Aorta (tissue), 5 donors: ENCODE data around the gene DENND1A. TPM values are rescaled to one million over a fixed set of nuclear protein-coding genes. Genes with fewer than 3 reads are reported as not detected.
A peak's percentile ranks its signal among the peaks of the same experiment; 100 is the strongest.

ENCODE experiments used
- ATAC-seq: fragments of 200-7000 bp; cut with Tn5 transposase; one replicate; pipeline ENCODE4 v1.9.1; 2022; ENCODE audit warnings: moderate library complexity; ENCODE audit not compliant: low FRiP score
- DNase-seq, 2 donors: peaks; one replicate each; pipeline ENCODE4 v3.0.0-alpha.2; 2020
- H3K27ac ChIP-seq, 2 donors: one replicate each; pipeline ENCODE4 v1.5.1; 2013; ENCODE audit warnings: low read length in 2 of 2, mild to moderate bottlenecking in 2 of 2, moderate library complexity in 2 of 2, control low read depth in 1 of 2, inconsistent platforms in 1 of 2, low read depth in 1 of 2
- H3K27me3 ChIP-seq, 2 donors: one replicate each; pipeline ENCODE4 v1.6.1; 2013; ENCODE audit warnings: control low read depth in 1 of 2, low read length in 1 of 2, mild to moderate bottlenecking in 1 of 2, moderate library complexity in 1 of 2; ENCODE audit not compliant: insufficient read depth in 2 of 2, control insufficient read depth in 1 of 2
- H3K36me3 ChIP-seq, 2 donors: one replicate each; pipeline ENCODE4 v1.6.1; 2013; ENCODE audit warnings: control low read depth in 1 of 2, low read length in 1 of 2, mild to moderate bottlenecking in 1 of 2; ENCODE audit not compliant: insufficient read depth in 2 of 2, control insufficient read depth in 1 of 2
- H3K4me1 ChIP-seq, 2 donors: one replicate each; pipeline ENCODE4 v1.6.1; 2013; ENCODE audit warnings: low read length in 2 of 2, control low read depth in 1 of 2, mild to moderate bottlenecking in 1 of 2, moderate library complexity in 1 of 2; ENCODE audit not compliant: insufficient read depth in 2 of 2, control insufficient read depth in 1 of 2
- H3K4me3 ChIP-seq, 2 donors: one replicate each; pipeline ENCODE4 v1.5.1; 2013; ENCODE audit warnings: low read length in 2 of 2, control low read depth in 1 of 2, mild to moderate bottlenecking in 1 of 2
- H3K9me3 ChIP-seq: one replicate; pipeline ENCODE4 v1.6.1; 2013; ENCODE audit warnings: mild to moderate bottlenecking, low read length; ENCODE audit not compliant: control insufficient read depth
- WGBS, 2 donors: extraction: QIAGEN DNeasy Blood & Tissue Kit; methylation state at CpG; one replicate each; pipeline ENCODE4 v1.1.7; 2013; 5-methylcytosine and 5-hydroxymethylcytosine counted together
- intact Hi-C, 2 donors: fragments of 100-400 bp; cut with DNase I; formaldehyde crosslinking; loops; one replicate each; pipeline versions ENCODE4 v1.14.2 to v1.15.0; 2022
- polyA plus RNA-seq, 2 donors: library from polyadenylated mRNA; stranded (reverse); fragments of 200-250 nt; gene quantifications; one replicate each; pipeline ENCODE4 v1.2.3, GENCODE V29; 2013
- total RNA-seq, 2 donors: library from RNA; stranded (reverse); fragmentation: NEBNext Ultra II Directional; extraction: Animal tissue kit (Norgen Biotek cat#: 25700); gene quantifications; one replicate each; pipeline ENCODE4 v1.2.1, GENCODE V29; 2021
- donor health status: healthy with polysubstance abuse.
- donor health status: Bipolar disorder and iron deficiency.
- donor health status: DM: no; HTN: no; CAD: no.
- donor health status: DM: no; HTN: no; CAD: no.
- donor health status: DM: yes; HTN: yes; CAD: no.

Gene DENND1A
- total and polyA plus RNA-seq, 4 donors = 6.9 to 31.4 (median 15.3) TPM

DNA sequence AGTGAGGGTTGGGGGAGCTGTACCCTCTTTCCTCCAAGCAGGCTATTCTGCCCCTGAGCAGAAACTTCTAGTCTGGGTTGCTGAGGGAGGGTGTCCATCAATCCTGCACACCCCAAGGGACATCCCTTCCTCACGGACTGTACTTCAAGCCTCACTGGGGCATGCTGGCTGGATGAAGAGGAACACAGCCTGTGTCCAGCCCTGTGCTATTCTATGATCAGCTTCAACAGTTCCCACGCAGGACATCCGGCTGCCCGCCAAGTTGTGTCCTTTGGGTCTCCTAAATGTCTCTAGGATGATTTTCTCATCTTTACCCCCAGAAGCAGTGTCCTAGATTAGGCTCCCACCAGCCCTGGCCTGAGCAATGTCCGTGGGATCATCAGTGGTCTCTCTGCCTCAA is 505.8 kb downstream of the DENND1A start:
- Histone ChIP-seq H3K9me3 (no peaks in the 10 kb centered on the region), H3K4me1 (no peaks in the 10 kb centered on the region), H3K36me3 (peaks cover 0 to 2% of the 10 kb centered on the region in 2 donors), H3K27me3 (no peaks in the 10 kb centered on the region), H3K27ac (no peak overlapping the region), H3K4me3 (no peak overlapping the region)
- intact Hi-C loops = no loop called here
- DNase-seq (peak in 1 of 2 donors; percentile 36), ATAC-seq (no peak)
- 97 to 99% methylated on average over 5 of the region's 5 CpGs for WGBS, 2 donors

DNA sequence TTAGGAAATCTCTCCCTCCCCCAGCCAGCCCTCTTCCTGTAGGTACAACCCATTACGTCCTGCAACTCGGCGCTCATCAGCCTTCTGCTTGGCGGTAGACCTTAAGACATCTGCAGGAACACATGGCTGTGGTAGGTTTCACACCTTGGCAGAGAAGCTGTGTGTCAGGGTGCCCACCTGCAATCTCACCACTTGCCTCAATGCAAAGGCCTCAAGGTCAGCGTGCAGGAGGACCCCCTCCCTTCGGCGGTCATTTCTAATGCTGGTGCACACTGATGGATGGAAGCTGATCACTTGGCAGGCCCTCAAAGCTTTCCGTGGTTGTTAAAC is 506.6 kb downstream of the DENND1A start:
- whole genome bisulfite sequencing, 2 donors = 90 to 92% methylated on average over 8 of the region's 8 CpGs
- intact Hi-C loops = no loop called here
- Histone ChIP-seq H3K36me3 (peaks cover 0 to 5% of the 10 kb centered on the region in 2 donors), H3K27ac (no peak overlapping the region), H3K9me3 (no peaks in the 10 kb centered on the region), H3K4me3 (no peak overlapping the region), H3K4me1 (no peaks in the 10 kb centered on the region), H3K27me3 (no peaks in the 10 kb centered on the region)
- ATAC-seq (no peak), DNase-seq (peak; percentile 13 to 27)

DNA sequence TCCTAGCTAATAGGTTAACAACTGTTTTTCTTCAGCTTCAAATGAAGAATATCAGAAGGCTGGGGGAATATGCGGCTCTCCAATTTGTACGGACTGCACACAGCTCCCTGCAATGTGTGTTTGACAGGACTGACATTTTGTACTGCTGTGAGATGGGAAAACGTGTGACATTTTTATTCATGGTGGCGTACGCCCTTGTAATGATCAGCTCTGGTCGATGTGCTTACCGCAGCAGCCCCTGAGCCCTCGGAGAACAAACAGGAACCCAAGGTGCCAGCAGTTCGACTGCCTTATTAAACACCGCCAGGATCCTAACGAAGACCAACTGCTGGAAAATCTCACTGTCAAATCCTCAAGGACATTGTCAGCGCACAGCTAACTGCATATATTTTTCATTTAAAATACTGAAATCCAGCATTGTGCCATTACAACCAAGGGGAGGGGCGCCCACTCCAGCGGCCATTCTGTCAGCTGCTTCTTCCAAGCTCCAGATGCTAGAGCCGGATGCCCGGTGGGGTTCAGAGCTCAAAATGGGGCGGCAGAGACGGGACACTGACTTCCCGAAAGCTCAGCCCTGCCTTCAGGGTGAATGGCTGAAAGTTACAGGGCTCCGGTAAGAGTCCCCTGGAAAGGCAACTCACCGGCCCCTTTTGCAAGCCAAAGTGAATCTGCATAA is 507.2 kb downstream of the DENND1A start:
- H3K36me3 ChIP-seq = peaks cover 0 to 5% of the 10 kb centered on the region in 2 donors
- intact Hi-C loops = no loop called here
- no peaks in the 10 kb centered on the region for H3K27me3 ChIP-seq
- no peaks in the 10 kb centered on the region for H3K9me3 ChIP-seq
- DNase-seq = peak; percentile 31 to 42
- ATAC-seq = no peak
- WGBS, 2 donors = 91 to 92% methylated on average over 21 of the region's 21 CpGs
- no peaks in the 10 kb centered on the region for H3K4me1 ChIP-seq
- no peak overlapping the region for H3K4me3 ChIP-seq
- H3K27ac ChIP-seq = no peak overlapping the region

- DNase-seq (peak; percentile 13 to 45), ATAC-seq (no peak)
- 87 to 91% methylated on average over 8 of the region's 8 CpGs for WGBS, 2 donors
These were observed 508.0 kb downstream of the DENND1A start for GRCh38 chr9:123421801-123422455.

GRCh38 chr9:123421186-123421585 is 508.7 kb downstream of the DENND1A start:
- 90 to 92% methylated on average over 13 of the region's 13 CpGs for WGBS, 2 donors
- Histone ChIP-seq H3K9me3 (no peaks in the 10 kb centered on the region), H3K27ac (no peak overlapping the region), H3K27me3 (no peaks in the 10 kb centered on the region), H3K36me3 (peaks cover 0 to 5% of the 10 kb centered on the region in 2 donors), H3K4me1 (no peaks in the 10 kb centered on the region), H3K4me3 (no peak overlapping the region)
- DNase-seq = peak; percentile 25 to 57
- intact Hi-C loops = no loop called here
- ATAC-seq = no peak

More at GRCh38 chr9:123421801-123422455, 508.0 kb downstream of the DENND1A start:
- Histone ChIP-seq H3K9me3 (no peaks in the 10 kb centered on the region), H3K4me3 (no peak overlapping the region), H3K27ac (no peak overlapping the region), H3K27me3 (no peaks in the 10 kb centered on the region), H3K4me1 (no peaks in the 10 kb centered on the region), H3K36me3 (peaks cover 0 to 5% of the 10 kb centered on the region in 2 donors)
- intact Hi-C loops = no loop called here

DNA sequence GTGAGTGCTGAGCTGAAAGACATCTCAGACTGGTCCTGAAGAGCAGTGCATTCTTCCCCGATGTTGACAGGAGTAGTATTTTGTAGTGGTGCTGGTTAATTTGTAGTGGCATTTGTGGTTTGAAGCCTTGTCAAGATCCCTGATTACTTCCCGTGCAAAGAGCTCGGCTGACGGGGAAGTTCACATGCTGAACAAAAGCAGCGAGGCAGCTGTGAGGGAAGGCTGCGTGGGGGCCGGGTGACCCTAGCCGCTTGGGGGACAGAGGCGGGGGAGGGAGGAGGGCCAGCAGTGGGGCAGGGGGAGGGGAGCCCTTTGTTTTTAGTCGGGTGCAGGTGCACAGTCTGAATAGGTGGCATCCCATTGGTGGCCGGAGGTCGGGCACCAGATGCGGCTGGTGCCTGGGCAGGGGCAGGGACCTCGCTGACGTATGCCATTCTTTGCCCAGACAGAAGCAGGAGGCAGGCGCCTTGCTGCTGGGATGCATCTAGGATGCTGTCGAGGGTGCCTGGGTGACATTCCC is 509.3 kb downstream of the DENND1A start:
- no peaks in the 10 kb centered on the region for H3K9me3 ChIP-seq
- intact Hi-C loops = no loop called here
- no peak overlapping the region for H3K27ac ChIP-seq
- H3K36me3 ChIP-seq = peaks cover 0 to 5% of the 10 kb centered on the region in 2 donors
- DNase-seq (peak; percentile 38 to 61), ATAC-seq (no peak)
- H3K4me3 ChIP-seq = no peak overlapping the region
- 85 to 86% methylated on average over 17 of the region's 17 CpGs for WGBS, 2 donors
- H3K4me1 ChIP-seq = no peaks in the 10 kb centered on the region
- no peaks in the 10 kb centered on the region for H3K27me3 ChIP-seq

- Histone ChIP-seq H3K27ac (no peak overlapping the region), H3K4me1 (no peaks in the 10 kb centered on the region), H3K9me3 (no peaks in the 10 kb centered on the region), H3K36me3 (peaks cover 0 to 5% of the 10 kb centered on the region in 2 donors), H3K27me3 (no peaks in the 10 kb centered on the region), H3K4me3 (no peak overlapping the region)
- no peak for ATAC-seq
- peak; percentile 24 to 47 for DNase-seq
- 89 to 92% methylated on average over 30 to 31 of the region's 31 CpGs for WGBS, 2 donors
- intact Hi-C loops = no loop called here
These were observed 510.0 kb downstream of the DENND1A start for GRCh38 chr9:123419721-123420591.

GRCh38 chr9:123419091-123419490 is 510.8 kb downstream of the DENND1A start:
- Histone ChIP-seq H3K9me3 (no peaks in the 10 kb centered on the region), H3K36me3 (peaks cover 0 to 5% of the 10 kb centered on the region in 2 donors), H3K27ac (no peak overlapping the region), H3K27me3 (no peaks in the 10 kb centered on the region), H3K4me3 (no peak overlapping the region), H3K4me1 (no peaks in the 10 kb centered on the region)
- peak in 1 of 2 donors; percentile 65 for DNase-seq
- intact Hi-C loops = no loop called here
- no peak for ATAC-seq
- WGBS, 2 donors = 85 to 92% methylated on average over 4 of the region's 4 CpGs
